Transverse colon (tissue), 4 donors: ENCODE data around the gene TNS3.

Source experiments
- CTCF ChIP-seq, 5 experiments: fragments of 200-600 bp in 3 of 5; fragments of 450-650 bp in 2 of 5; sonication (generic) in 3 of 5; IDR thresholded peaks; 1 replicate in 2 of 5; 2 replicates in 3 of 5; pipeline ENCODE4 v1.5.1; 2016 to 2017; ENCODE audit warnings: antibody characterized with exemption in 5 of 5, inconsistent platforms in 3 of 5, mild to moderate bottlenecking in 2 of 5, moderate library complexity in 1 of 5
- POLR2AphosphoS5 ChIP-seq, 3 donors: sonication (generic); formaldehyde crosslinking; IDR thresholded peaks; one replicate each; pipeline ENCODE4 v1.6.1; 2016; ENCODE audit warnings: antibody characterized with exemption in 3 of 3

GRCh38 chr7:47529826-47530555, 51.9 kb downstream of the TNS3 start:
- TF ChIP-seq CTCF (IDR thresholded peaks at IDR 0.05): no peak
- TF ChIP-seq POLR2AphosphoS5 (IDR thresholded peaks at IDR 0.05): no peak
